Caco-2 (cell line): ENCODE results near the gene TBC1D2B. TPM values are rescaled to one million over a fixed set of nuclear protein-coding genes. Genes with fewer than 3 reads are reported as not detected.

Experiments
- BruUV-seq: library from RNA; stranded (reverse); fragments of 400-500 nt; replicated peaks from 2 replicates; lab custom pipeline; 2021; lab: Mats Ljungman, UMichigan
- CTCF ChIA-PET: fragments of 300-600 bp; sonication (Branson Sonifier 250); formaldehyde crosslinking; loops from one replicate; lab custom pipeline; 2022; ENCODE audit warnings: antibody characterized with exemption; lab: Charles Lee
- POLR2A ChIA-PET: fragments of 300-600 bp; sonication (Branson Sonifier 250); formaldehyde crosslinking; loops from one replicate; lab custom pipeline; 2022; ENCODE audit warnings: antibody characterized with exemption; lab: Charles Lee
- DNase-seq, 2 experiments: peaks; one replicate each; pipeline versions ENCODE4 v3.0.0 to v3.0.0-alpha.2; 2020 to 2022
- H3K27me3 ChIP-seq: replicated peaks from 2 replicates; pipeline ENCODE4 v1.6.0; 2011; ENCODE audit warnings: low read length; ENCODE audit not compliant: control insufficient read depth, insufficient read depth
- H3K36me3 ChIP-seq: 2 replicates; pipeline ENCODE4 v1.5.1; 2011; ENCODE audit warnings: low read length; ENCODE audit not compliant: control insufficient read depth, insufficient read depth
- H3K4me1 ChIP-seq: fragments of 250-450 bp; sonication (Bioruptor Pico); 2 replicates; pipeline ENCODE4 v1.5.1; 2020; ENCODE audit warnings: mild to moderate bottlenecking
- H3K4me3 ChIP-seq: 2 replicates; pipeline ENCODE4 v1.5.1; 2011; ENCODE audit warnings: low read depth, mild to moderate bottlenecking, control low read depth, low read length
- H3K9me3 ChIP-seq: fragments of 250-450 bp; sonication (Bioruptor Pico); 2 replicates; pipeline ENCODE4 v1.5.1; 2020; ENCODE audit warnings: mild to moderate bottlenecking, moderate library complexity
- H3K27ac Mint-ChIP-seq: one replicate; pipeline ENCODE4 v1.8.0; 2022; ENCODE audit warnings: mixed read lengths; ENCODE audit not compliant: unreplicated experiment
- H3K27me3 Mint-ChIP-seq: one replicate; pipeline ENCODE4 v1.8.0; 2022; ENCODE audit warnings: mixed read lengths; ENCODE audit not compliant: insufficient read depth, unreplicated experiment
- H3K36me3 Mint-ChIP-seq: one replicate; pipeline ENCODE4 v1.8.0; 2022; ENCODE audit warnings: mild to moderate bottlenecking, mixed read lengths; ENCODE audit not compliant: insufficient read depth, unreplicated experiment
- H3K4me1 Mint-ChIP-seq: one replicate; pipeline ENCODE4 v1.8.0; 2022; ENCODE audit warnings: low read depth, mixed read lengths; ENCODE audit not compliant: unreplicated experiment
- H3K4me3 Mint-ChIP-seq: one replicate; pipeline ENCODE4 v1.8.0; 2022; ENCODE audit warnings: mild to moderate bottlenecking, moderate library complexity, mixed read lengths; ENCODE audit not compliant: unreplicated experiment
- H3K9me3 Mint-ChIP-seq: one replicate; pipeline ENCODE4 v1.8.0; 2022; ENCODE audit warnings: mixed read lengths; ENCODE audit not compliant: unreplicated experiment
- CTCF ChIP-seq, 2 experiments: fragments of 200-600 bp in 1 of 2; IDR thresholded peaks; 1 replicate in 1 of 2; 2 replicates in 1 of 2; pipeline versions ENCODE4 v1.5.1 to v1.8.0; 2011 to 2022; ENCODE audit warnings: antibody characterized with exemption in 1 of 2, control low read depth in 1 of 2, inconsistent platforms in 1 of 2, low read depth in 1 of 2, low read length in 1 of 2, mild to moderate bottlenecking in 1 of 2, moderate library complexity in 1 of 2; ENCODE audit not compliant: insufficient read depth in 1 of 2, severe bottlenecking in 1 of 2, unreplicated experiment in 1 of 2
- intact Hi-C: fragments of 100-400 bp; cut with micrococcal nuclease; formaldehyde crosslinking; loops from one replicate; pipeline ENCODE4 v1.10.0; 2022; ENCODE audit not compliant: unreplicated experiment
- total RNA-seq: library from RNA; stranded (reverse); gene quantifications from 2 replicates; pipeline ENCODE4 v1.2.3, GENCODE V29; 2022

TBC1D2B gene
- total RNA-seq, 1 experiment from 2014 or later: 18.3 TPM

GRCh38 chr15:77984446-77984861, 93.1 kb downstream of the TBC1D2B start:
- intact Hi-C loops: no loop called here
- no peaks in the 10 kb centered on the region for H3K4me1 ChIP-seq
- ChIA-PET CTCF (no interaction called here), POLR2A (no interaction called here)
- H3K4me3 ChIP-seq: no peak overlapping the region
- no peak overlapping the region for H3K4me3 Mint-ChIP-seq
- no peak for TF ChIP-seq CTCF (IDR thresholded peaks at IDR 0.05; ENCODE audit: insufficient read depth in 1 of 2, low read depth in 1 of 2, low read length in 1 of 2, severe bottlenecking in 1 of 2, unreplicated experiment in 1 of 2)
- H3K36me3 Mint-ChIP-seq: peaks cover 10% of the 10 kb centered on the region
- no peak for DNase-seq
- no peaks in the 10 kb centered on the region for H3K9me3 Mint-ChIP-seq
- no peaks in the 10 kb centered on the region for H3K27me3 Mint-ChIP-seq
- H3K9me3 ChIP-seq: no peaks in the 10 kb centered on the region
- peaks cover 5% of the 10 kb centered on the region for H3K4me1 Mint-ChIP-seq
- H3K27me3 ChIP-seq: no peaks in the 10 kb centered on the region
- no TSS peak for BruUV-seq
- H3K27ac Mint-ChIP-seq: no peak overlapping the region
- H3K36me3 ChIP-seq: no peaks in the 10 kb centered on the region

- no peaks in the 10 kb centered on the region for H3K36me3 ChIP-seq
- H3K9me3 ChIP-seq: no peaks in the 10 kb centered on the region
- intact Hi-C loops: no loop called here
- Mint-ChIP-seq H3K9me3 (no peaks in the 10 kb centered on the region), H3K4me3 (no peak overlapping the region), H3K27me3 (no peaks in the 10 kb centered on the region), H3K4me1 (peaks cover 5% of the 10 kb centered on the region), H3K27ac (no peak overlapping the region), H3K36me3 (peaks cover 10% of the 10 kb centered on the region)
- POLR2A ChIA-PET: no interaction called here
- CTCF ChIA-PET: interaction anchor here (1.5 kb wide), 1 partner anchor 124 kb away, joined by 5 read pairs; no protein-coding TSS in a partner anchor
- peak in 1 of 2 experiments; percentile 26 for TF ChIP-seq CTCF (IDR thresholded peaks at IDR 0.05; ENCODE audit: insufficient read depth in 1 of 2, low read depth in 1 of 2, low read length in 1 of 2, severe bottlenecking in 1 of 2, unreplicated experiment in 1 of 2)
- H3K4me1 ChIP-seq: no peaks in the 10 kb centered on the region
- H3K4me3 ChIP-seq: no peak overlapping the region
- no TSS peak for BruUV-seq
- peak; percentile 34 to 40 for DNase-seq
- no peaks in the 10 kb centered on the region for H3K27me3 ChIP-seq
Measured at GRCh38 chr15:77983708-77984445, 93.6 kb downstream of the TBC1D2B start.

- Histone ChIP-seq H3K4me3 (no peak overlapping the region), H3K27me3 (no peaks in the 10 kb centered on the region), H3K4me1 (no peaks in the 10 kb centered on the region), H3K9me3 (no peaks in the 10 kb centered on the region), H3K36me3 (no peaks in the 10 kb centered on the region)
- intact Hi-C loops: no loop called here
- ChIA-PET POLR2A (no interaction called here), CTCF (interaction anchor here (1.5 kb wide), 1 partner anchor 125 kb away, joined by 5 read pairs; no protein-coding TSS in a partner anchor)
- no peak for DNase-seq
- Mint-ChIP-seq H3K4me3 (no peak overlapping the region), H3K9me3 (no peaks in the 10 kb centered on the region), H3K27ac (no peak overlapping the region), H3K36me3 (peaks cover 8% of the 10 kb centered on the region), H3K4me1 (peaks cover 4% of the 10 kb centered on the region), H3K27me3 (no peaks in the 10 kb centered on the region)
- TF ChIP-seq CTCF (IDR thresholded peaks at IDR 0.05; ENCODE audit: insufficient read depth in 1 of 2, low read depth in 1 of 2, low read length in 1 of 2, severe bottlenecking in 1 of 2, unreplicated experiment in 1 of 2): no peak
- no TSS peak for BruUV-seq
Measured at GRCh38 chr15:77983091-77983707, 94.3 kb downstream of the TBC1D2B start.
